Measurements from ENCODE around the gene KRT72. TPM values are rescaled to one million over a fixed set of nuclear protein-coding genes. Genes with fewer than 3 reads are reported as not detected.
A peak's percentile ranks its signal among the peaks of the same experiment; 100 is the strongest.

Gene KRT72
- total and polyA plus RNA-seq, 10 donors: 0.52 to 2.2 (median 0.93) TPM; not detected in 1

DNA sequence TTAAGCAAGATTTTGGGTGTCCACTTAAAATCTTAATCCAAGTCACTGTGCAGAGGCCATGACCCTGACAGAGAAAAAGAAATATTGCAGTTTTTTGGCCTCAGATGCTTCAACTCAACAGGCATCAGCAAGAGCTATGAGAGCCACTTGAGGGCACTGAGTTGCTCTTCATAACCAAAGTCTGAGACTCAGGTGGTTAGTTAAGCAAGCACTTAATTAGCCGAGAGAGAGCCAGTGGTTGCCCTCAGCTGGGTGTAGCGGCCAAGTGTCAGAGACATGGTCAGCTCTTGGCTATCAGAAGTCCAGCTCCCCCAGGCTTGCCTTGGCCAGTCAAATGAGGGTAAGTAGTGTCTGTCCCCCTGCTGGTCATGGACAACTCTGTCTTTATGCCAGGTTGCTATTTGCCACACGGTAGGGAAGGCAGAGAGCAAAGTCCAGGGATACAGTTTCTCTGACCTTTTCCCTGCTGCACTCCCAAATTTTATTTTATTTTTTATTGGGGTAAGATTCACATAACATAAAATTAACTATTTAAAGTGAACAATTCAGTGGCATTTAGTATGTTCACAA lies 39.3 kb downstream of the KRT72 start:
- no peaks in the 10 kb centered on the region for H3K9me3 ChIP-seq
- no peaks in the 10 kb centered on the region for H3K36me3 ChIP-seq
- peaks cover 0 to 41% (median 0%) of the 10 kb centered on the region in 7 donors for H3K27me3 ChIP-seq (replicated peaks in 1 of 7)
- DNase-seq: peak; percentile 18
- WGBS, 5 donors: 61 to 73% (median 71%) methylated on average over 3 of the region's 3 CpGs
- H3K4me3 ChIP-seq: no peak overlapping the region
- H3K27ac ChIP-seq: no peak overlapping the region
- no peak for TF ChIP-seq POLR2A (IDR thresholded peaks at IDR 0.05)
- TF ChIP-seq POLR2AphosphoS5 (IDR thresholded peaks at IDR 0.05): no peak
- TF ChIP-seq CTCF (IDR thresholded peaks at IDR 0.05 in 8 of 11, conservative IDR thresholded peaks at IDR 0.05 in 3 of 11): peak in 1 of 11 experiments; percentile 12
- intact Hi-C loops (cut with DNase I; ENCODE audit: low total_unique reads): no loop called here
- no peaks in the 10 kb centered on the region for H3K4me1 ChIP-seq

GRCh38 chr12:52559979-52560378 lies 41.3 kb downstream of the KRT72 start:
- peaks cover 0 to 36% (median 0%) of the 10 kb centered on the region in 7 donors for H3K27me3 ChIP-seq (replicated peaks in 1 of 7)
- 75 to 89% (median 79%) methylated on average over 4 of the region's 4 CpGs for WGBS, 5 donors
- no peak for TF ChIP-seq POLR2AphosphoS5 (IDR thresholded peaks at IDR 0.05)
- TF ChIP-seq POLR2A (IDR thresholded peaks at IDR 0.05): no peak
- TF ChIP-seq CTCF (IDR thresholded peaks at IDR 0.05 in 8 of 11, conservative IDR thresholded peaks at IDR 0.05 in 3 of 11): no peak
- H3K36me3 ChIP-seq: no peaks in the 10 kb centered on the region
- no peak for DNase-seq
- no peaks in the 10 kb centered on the region for H3K4me1 ChIP-seq
- H3K9me3 ChIP-seq: no peaks in the 10 kb centered on the region
- no peak overlapping the region for H3K27ac ChIP-seq
- H3K4me3 ChIP-seq: no peak overlapping the region
- intact Hi-C loops (cut with DNase I; ENCODE audit: low total_unique reads): no loop called here

GRCh38 chr12:52558781-52559445 lies 42.4 kb downstream of the KRT72 start:
- Histone ChIP-seq H3K4me1 (no peaks in the 10 kb centered on the region), H3K9me3 (no peaks in the 10 kb centered on the region), H3K4me3 (no peak overlapping the region), H3K36me3 (no peaks in the 10 kb centered on the region), H3K27ac (peak overlapping the region in 1 of 8 donors; percentile 20), H3K27me3 (replicated peaks in 1 of 7) (peaks cover 0 to 35% (median 0%) of the 10 kb centered on the region in 7 donors)
- TF ChIP-seq CTCF (IDR thresholded peaks at IDR 0.05 in 8 of 11, conservative IDR thresholded peaks at IDR 0.05 in 3 of 11): no peak
- no peak for TF ChIP-seq POLR2AphosphoS5 (IDR thresholded peaks at IDR 0.05)
- no peak for TF ChIP-seq POLR2A (IDR thresholded peaks at IDR 0.05)
- 60 to 82% (median 76%) methylated on average over 6 to 8 of the region's 8 CpGs for WGBS, 5 donors
- DNase-seq: peak; percentile 72
- intact Hi-C loops (cut with DNase I; ENCODE audit: low total_unique reads): no loop called here

GRCh38 chr12:52557476-52557875 lies 43.8 kb downstream of the KRT72 start:
- Histone ChIP-seq H3K4me3 (no peak overlapping the region), H3K27me3 (replicated peaks in 1 of 7) (peaks cover 0 to 33% (median 0%) of the 10 kb centered on the region in 7 donors), H3K27ac (no peak overlapping the region), H3K9me3 (no peaks in the 10 kb centered on the region), H3K4me1 (no peaks in the 10 kb centered on the region), H3K36me3 (no peaks in the 10 kb centered on the region)
- 58 to 66% (median 60%) methylated on average over 2 of the region's 2 CpGs for whole genome bisulfite sequencing, 5 donors
- peak; percentile 34 for DNase-seq
- TF ChIP-seq CTCF (IDR thresholded peaks at IDR 0.05 in 8 of 11, conservative IDR thresholded peaks at IDR 0.05 in 3 of 11) (no peak), POLR2A (IDR thresholded peaks at IDR 0.05) (no peak), POLR2AphosphoS5 (IDR thresholded peaks at IDR 0.05) (no peak)
- intact Hi-C loops (cut with DNase I; ENCODE audit: low total_unique reads): no loop called here

All from spleen (tissue), 11 donors.